Neural cell (in vitro differentiated cells): Measurements from ENCODE around the gene KIF16B. TPM values are rescaled to one million over a fixed set of nuclear protein-coding genes. Genes with fewer than 3 reads are reported as not detected.

ENCODE experiments used
- H2AFZ ChIP-seq: fragments of 200-600, 300-800 bp; sonication (generic), shearing (Covaris generic); 2 replicates; pipeline ENCODE4 v1.6.0; 2014; ENCODE audit warnings: low read depth, mild to moderate bottlenecking, antibody characterized with exemption, low read length, moderate library complexity
- H3F3A ChIP-seq: fragments of 200-600 bp; shearing (Covaris generic); 2 replicates; pipeline ENCODE4 v1.6.1; 2016; ENCODE audit warnings: mild to moderate bottlenecking, moderate library complexity, mixed read lengths, antibody characterized with exemption, low read length; ENCODE audit not compliant: insufficient read depth, poor library complexity, severe bottlenecking
- H3K27ac ChIP-seq: fragments of 200-600, 300-800 bp; sonication (generic), shearing (Covaris generic); 2 replicates; pipeline ENCODE4 v1.5.1; 2014; ENCODE audit warnings: mild to moderate bottlenecking, low read length, moderate library complexity
- H3K27me3 ChIP-seq: fragments of 300-800, 200-600 bp; sonication (generic), shearing (Covaris generic); 2 replicates; pipeline ENCODE4 v1.6.0; 2014; ENCODE audit warnings: mild to moderate bottlenecking, low read depth, low read length, moderate library complexity; ENCODE audit not compliant: insufficient read depth
- H3K36me3 ChIP-seq: fragments of 300-800, 200-600 bp; sonication (generic), shearing (Covaris generic); 2 replicates; pipeline ENCODE4 v1.5.1; 2014; ENCODE audit warnings: mild to moderate bottlenecking, antibody characterized with exemption, low read length, moderate library complexity; ENCODE audit not compliant: insufficient read depth
- H3K4me2 ChIP-seq: fragments of 300-800, 200-600 bp; sonication (generic), shearing (Covaris generic); 2 replicates; pipeline ENCODE4 v1.6.0; 2014; ENCODE audit warnings: mild to moderate bottlenecking, low read length
- H3K4me3 ChIP-seq: fragments of 300-800, 200-600 bp; sonication (generic), shearing (Covaris generic); 2 replicates; pipeline ENCODE4 v1.5.1; 2014; ENCODE audit warnings: mild to moderate bottlenecking, low read length, moderate library complexity
- H3K79me2 ChIP-seq: fragments of 200-600 bp; shearing (Covaris generic); replicated peaks from 2 replicates; pipeline ENCODE4 v1.6.0; 2014; ENCODE audit warnings: mild to moderate bottlenecking, low read length, moderate library complexity; ENCODE audit not compliant: insufficient read depth
- H3K9ac ChIP-seq: fragments of 300-800, 200-600 bp; sonication (generic), shearing (Covaris generic); 2 replicates; pipeline ENCODE4 v1.6.1; 2016; ENCODE audit warnings: mild to moderate bottlenecking, low read length, mixed read lengths
- H3K9me2 ChIP-seq: fragments of 200-600 bp; shearing (Covaris generic); 2 replicates; pipeline ENCODE4 v1.6.1; 2016; ENCODE audit warnings: mild to moderate bottlenecking, low read length, mixed read lengths; ENCODE audit not compliant: insufficient read depth
- H3K9me3 ChIP-seq: fragments of 200-600, 300-800 bp; sonication (generic), shearing (Covaris generic); 2 replicates; pipeline ENCODE4 v1.6.1; 2016; ENCODE audit warnings: mild to moderate bottlenecking, mixed run types, low read length, moderate library complexity, mixed read lengths
- H4K20me1 ChIP-seq: fragments of 200-600 bp; shearing (Covaris generic); 2 replicates; pipeline ENCODE4 v1.6.1; 2016; ENCODE audit warnings: mild to moderate bottlenecking, mixed run types; ENCODE audit not compliant: insufficient read depth
- CTCF ChIP-seq: fragments of 450-650 bp; IDR thresholded peaks from 2 replicates; pipeline ENCODE4 v1.5.1; 2014; ENCODE audit warnings: antibody characterized with exemption, mild to moderate bottlenecking, moderate library complexity; ENCODE audit not compliant: poor library complexity, severe bottlenecking
- EP300 ChIP-seq: fragments of 450-650 bp; conservative IDR thresholded peaks from 2 replicates; pipeline ENCODE4 v1.6.1; 2014; ENCODE audit warnings: antibody characterized with exemption, mild to moderate bottlenecking, moderate library complexity; ENCODE audit not compliant: poor library complexity, severe bottlenecking
- EZH2 ChIP-seq: fragments of 200-600, 300-800 bp; shearing (Covaris generic), sonication (generic); IDR thresholded peaks from 2 replicates; pipeline ENCODE4 v1.6.1; 2014; ENCODE audit warnings: antibody characterized with exemption, low read length, borderline replicate concordance, mild to moderate bottlenecking; ENCODE audit not compliant: insufficient read depth, poor library complexity, severe bottlenecking
- MXI1 ChIP-seq: fragments of 450-650 bp; conservative IDR thresholded peaks from 2 replicates; pipeline ENCODE4 v1.6.1; 2014; ENCODE audit warnings: antibody characterized with exemption, mild to moderate bottlenecking; ENCODE audit not compliant: poor library complexity, severe bottlenecking
- POLR2AphosphoS5 ChIP-seq: IDR thresholded peaks from 2 replicates; pipeline ENCODE4 v1.6.1; 2012
- RAD21 ChIP-seq: fragments of 450-650 bp; conservative IDR thresholded peaks from 2 replicates; pipeline ENCODE4 v1.6.1; 2014; ENCODE audit warnings: antibody characterized with exemption, mild to moderate bottlenecking, moderate library complexity
- REST ChIP-seq: IDR thresholded peaks from 2 replicates; pipeline ENCODE4 v1.6.1; 2012; ENCODE audit warnings: borderline replicate concordance
- SMC3 ChIP-seq: fragments of 450-650 bp; conservative IDR thresholded peaks from 2 replicates; pipeline ENCODE4 v1.6.1; 2014; ENCODE audit warnings: antibody characterized with exemption, mild to moderate bottlenecking, moderate library complexity; ENCODE audit not compliant: poor library complexity
- TAF1 ChIP-seq: IDR thresholded peaks from 2 replicates; pipeline ENCODE4 v1.6.1; 2012; ENCODE audit warnings: low read depth
- polyA plus RNA-seq: library from polyadenylated mRNA; depleted of rRNA; stranded (reverse); fragments of >200 nt; gene quantifications from 2 replicates; pipeline ENCODE4 v1.2.3, GENCODE V29; 2014

The KIF16B gene
- polyA plus RNA-seq, 1 donor from 2014 or later = 3.8 TPM

- Histone ChIP-seq H3K9ac (no peak overlapping the region), H3K27ac (no peak overlapping the region), H3K79me2 (no peaks in the 10 kb centered on the region), H3K4me2 (no peak overlapping the region), H3K4me3 (no peak overlapping the region), H3K9me2 (no peaks in the 10 kb centered on the region), H3K27me3 (no peaks in the 10 kb centered on the region), H3K36me3 (no peaks in the 10 kb centered on the region), H4K20me1 (no peaks in the 10 kb centered on the region), H3F3A (no peaks in the 10 kb centered on the region), H3K9me3 (no peaks in the 10 kb centered on the region), H2AFZ (no peak overlapping the region)
- TF ChIP-seq REST (no peak), SMC3 (no peak), MXI1 (no peak), TAF1 (no peak), EP300 (no peak), EZH2 (no peak), CTCF (no peak), POLR2AphosphoS5 (no peak)
These were observed 205.2 kb downstream of the KIF16B start for GRCh38 chr20:16367948-16368560.

GRCh38 chr20:16366529-16366928 lies 206.7 kb downstream of the KIF16B start:
- Histone ChIP-seq H2AFZ (no peak overlapping the region), H4K20me1 (no peaks in the 10 kb centered on the region), H3K9me3 (no peaks in the 10 kb centered on the region), H3K27ac (no peak overlapping the region), H3K9me2 (no peaks in the 10 kb centered on the region), H3K36me3 (no peaks in the 10 kb centered on the region), H3K79me2 (no peaks in the 10 kb centered on the region), H3F3A (no peaks in the 10 kb centered on the region), H3K27me3 (no peaks in the 10 kb centered on the region), H3K9ac (no peak overlapping the region), H3K4me3 (no peak overlapping the region), H3K4me2 (no peak overlapping the region)
- TF ChIP-seq EP300 (no peak), EZH2 (no peak), RAD21 (no peak), TAF1 (no peak), MXI1 (no peak), POLR2AphosphoS5 (no peak)

GRCh38 chr20:16364320-16364687 lies 208.9 kb downstream of the KIF16B start:
- no peak overlapping the region for H3K9ac ChIP-seq
- H3K4me2 ChIP-seq = no peak overlapping the region
- H4K20me1 ChIP-seq = no peaks in the 10 kb centered on the region
- H3K9me3 ChIP-seq = no peaks in the 10 kb centered on the region
- no peaks in the 10 kb centered on the region for H3K27me3 ChIP-seq
- H2AFZ ChIP-seq = no peak overlapping the region
- H3K79me2 ChIP-seq = no peaks in the 10 kb centered on the region
- no peaks in the 10 kb centered on the region for H3K36me3 ChIP-seq
- TF ChIP-seq MXI1 = no peak
- TF ChIP-seq SMC3 = no peak
- TF ChIP-seq CTCF = no peak
- no peak for TF ChIP-seq EZH2
- TF ChIP-seq TAF1 = no peak
- TF ChIP-seq EP300 = no peak
- no peak for TF ChIP-seq REST
- no peak for TF ChIP-seq RAD21
- no peak for TF ChIP-seq POLR2AphosphoS5
- H3F3A ChIP-seq = no peaks in the 10 kb centered on the region
- no peaks in the 10 kb centered on the region for H3K9me2 ChIP-seq
- H3K4me3 ChIP-seq = no peak overlapping the region
- H3K27ac ChIP-seq = no peak overlapping the region
